AG04450 (cell line): ENCODE measurements around the gene COX19. TPM values are rescaled to one million over a fixed set of nuclear protein-coding genes. Genes with fewer than 3 reads are reported as not detected.

Source experiments
- CTCF ChIA-PET: fragments of 300-600, 350-600 bp; formaldehyde crosslinking; extraction: SDS; loops from one replicate; lab custom pipeline; 2022; ENCODE audit warnings: antibody characterized with exemption, inconsistent platforms; lab: Charles Lee
- POLR2A ChIA-PET: fragments of 350-600 bp; formaldehyde crosslinking; extraction: SDS; loops from one replicate; lab custom pipeline; 2021; ENCODE audit warnings: antibody characterized with exemption, inconsistent platforms; lab: Yijun Ruan, JAX
- DNase-seq: peaks from one replicate; pipeline ENCODE4 v3.0.0-alpha.2; 2011; ENCODE audit warnings: low read depth, low spot score
- H3K27ac ChIP-seq: one replicate; pipeline ENCODE4 v1.5.1; 2012; ENCODE audit warnings: low read depth, low read length, control low read depth
- H3K27me3 ChIP-seq: one replicate; pipeline ENCODE4 v1.6.0; 2012; ENCODE audit warnings: low read length; ENCODE audit not compliant: control insufficient read depth, insufficient read depth
- H3K4me3 ChIP-seq: 2 replicates; pipeline ENCODE4 v1.5.1; 2011; ENCODE audit warnings: mild to moderate bottlenecking, low read depth, low read length, control low read depth
- H3K9me3 ChIP-seq: 2 replicates; pipeline ENCODE4 v1.5.1; 2012; ENCODE audit warnings: low read length; ENCODE audit not compliant: control insufficient read depth, insufficient read depth
- CTCF ChIP-seq: IDR thresholded peaks from 2 replicates; pipeline ENCODE4 v1.5.1; 2011; ENCODE audit warnings: low read depth, low read length, control low read depth, inconsistent platforms
- polyA plus RNA-seq: library from polyadenylated mRNA; depleted of rRNA; stranded (reverse); fragments of >200 nt; gene quantifications from 2 replicates; pipeline ENCODE4 v1.2.3, GENCODE V29; 2011

COX19 gene
- polyA plus RNA-seq, 1 experiment: 6.8 TPM

- ChIA-PET CTCF (interaction anchor here (1.4 kb wide), 3 partner anchors 65 to 113 kb away, joined by 5 read pairs; no protein-coding TSS in a partner anchor), POLR2A (no interaction called here)
- no peak for TF ChIP-seq CTCF
- H3K9me3 ChIP-seq: no peaks in the 10 kb centered on the region; the same call in 1 of the 2 replicates
- H3K27me3 ChIP-seq: no peaks in the 10 kb centered on the region
- no peak for DNase-seq
- no peak overlapping the region for H3K27ac ChIP-seq
- H3K4me3 ChIP-seq: no peak overlapping the region
These were observed 2.0 kb downstream of the COX19 start for GRCh38 chr7:973312-973711.

GRCh38 chr7:972676-973309 is 2.6 kb downstream of the COX19 start:
- ChIA-PET POLR2A (no interaction called here), CTCF (interaction anchor here (0.8 to 1.4 kb wide), 5 partner anchors 20 to 211 kb away, joined by 3 to 5 read pairs (median 5); no protein-coding TSS in a partner anchor)
- Histone ChIP-seq H3K9me3 (no peaks in the 10 kb centered on the region; the same call in 1 of the 2 replicates), H3K27me3 (no peaks in the 10 kb centered on the region), H3K27ac (no peak overlapping the region), H3K4me3 (no peak overlapping the region)
- DNase-seq: no peak
- TF ChIP-seq CTCF: no peak

GRCh38 chr7:972110-972509 is 3.2 kb downstream of the COX19 start:
- CTCF ChIA-PET: interaction anchor here (0.8 to 1.4 kb wide), 2 partner anchors 21 to 211 kb away, joined by 3 to 4 read pairs; no protein-coding TSS in a partner anchor

GRCh38 chr7:970744-971143 is 4.6 kb downstream of the COX19 start:
- H3K27ac ChIP-seq: no peak overlapping the region
- H3K4me3 ChIP-seq: no peak overlapping the region
- ChIA-PET POLR2A (no interaction called here), CTCF (no interaction called here)
- H3K27me3 ChIP-seq: no peaks in the 10 kb centered on the region
- no peak for DNase-seq
- TF ChIP-seq CTCF: no peak
- no peaks in the 10 kb centered on the region; the same call in 1 of the 2 replicates for H3K9me3 ChIP-seq

More at GRCh38 chr7:972110-972509, 3.2 kb downstream of the COX19 start:
- Histone ChIP-seq H3K4me3 (no peak overlapping the region), H3K27ac (no peak overlapping the region), H3K27me3 (no peaks in the 10 kb centered on the region), H3K9me3 (no peaks in the 10 kb centered on the region; the same call in 1 of the 2 replicates)
- no peak for DNase-seq
- no peak for TF ChIP-seq CTCF
- POLR2A ChIA-PET: no interaction called here

- no peak for DNase-seq
- H3K27me3 ChIP-seq: no peaks in the 10 kb centered on the region
- ChIA-PET POLR2A (interaction anchor here (0.7 kb wide), 1 partner anchor 111 kb away, joined by 4 read pairs; no protein-coding TSS in a partner anchor), CTCF (no interaction called here)
- no peaks in the 10 kb centered on the region; the same call in 1 of the 2 replicates for H3K9me3 ChIP-seq
- H3K27ac ChIP-seq: no peak overlapping the region
- no peak for TF ChIP-seq CTCF
- H3K4me3 ChIP-seq: no peak overlapping the region
These were observed 5.9 kb downstream of the COX19 start for GRCh38 chr7:969403-969802.
